ENCODE data around the gene SLC1A3.

DNA sequence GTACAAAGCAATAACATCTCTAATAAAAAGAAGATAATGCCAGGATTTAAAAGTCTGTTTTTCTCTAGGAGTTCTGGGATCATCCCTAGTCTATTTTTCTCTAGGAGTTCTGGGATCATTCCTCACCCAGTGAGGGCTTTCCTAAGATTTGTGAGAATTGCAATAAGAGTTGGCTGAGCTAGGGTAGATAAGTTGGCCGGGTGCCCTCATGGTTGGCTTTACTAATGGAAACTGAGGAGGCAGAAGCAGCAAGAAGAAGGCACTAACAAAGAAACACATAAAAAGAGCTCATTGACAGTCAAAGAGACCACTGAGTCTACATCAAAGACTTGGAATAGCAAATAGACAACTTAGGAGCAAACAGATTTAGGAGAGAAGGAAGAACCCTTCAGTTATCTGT lies 4.2 kb downstream of the SLC1A3 start:
- TF ChIP-seq, protein P1, sequence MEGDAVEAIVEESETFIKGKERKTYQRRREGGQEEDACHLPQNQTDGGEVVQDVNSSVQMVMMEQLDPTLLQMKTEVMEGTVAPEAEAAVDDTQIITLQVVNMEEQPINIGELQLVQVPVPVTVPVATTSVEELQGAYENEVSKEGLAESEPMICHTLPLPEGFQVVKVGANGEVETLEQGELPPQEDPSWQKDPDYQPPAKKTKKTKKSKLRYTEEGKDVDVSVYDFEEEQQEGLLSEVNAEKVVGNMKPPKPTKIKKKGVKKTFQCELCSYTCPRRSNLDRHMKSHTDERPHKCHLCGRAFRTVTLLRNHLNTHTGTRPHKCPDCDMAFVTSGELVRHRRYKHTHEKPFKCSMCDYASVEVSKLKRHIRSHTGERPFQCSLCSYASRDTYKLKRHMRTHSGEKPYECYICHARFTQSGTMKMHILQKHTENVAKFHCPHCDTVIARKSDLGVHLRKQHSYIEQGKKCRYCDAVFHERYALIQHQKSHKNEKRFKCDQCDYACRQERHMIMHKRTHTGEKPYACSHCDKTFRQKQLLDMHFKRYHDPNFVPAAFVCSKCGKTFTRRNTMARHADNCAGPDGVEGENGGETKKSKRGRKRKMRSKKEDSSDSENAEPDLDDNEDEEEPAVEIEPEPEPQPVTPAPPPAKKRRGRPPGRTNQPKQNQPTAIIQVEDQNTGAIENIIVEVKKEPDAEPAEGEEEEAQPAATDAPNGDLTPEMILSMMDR (IDR thresholded peaks at IDR 0.05 in 2 of 3, conservative IDR thresholded peaks at IDR 0.05 in 1 of 3; ENCODE audit: control insufficient read depth in 2 of 3, extremely low read depth in 1 of 3, insufficient read depth in 1 of 3, low read depth in 3 of 3, low read length in 3 of 3): no peak
- TF ChIP-seq, protein P2, sequence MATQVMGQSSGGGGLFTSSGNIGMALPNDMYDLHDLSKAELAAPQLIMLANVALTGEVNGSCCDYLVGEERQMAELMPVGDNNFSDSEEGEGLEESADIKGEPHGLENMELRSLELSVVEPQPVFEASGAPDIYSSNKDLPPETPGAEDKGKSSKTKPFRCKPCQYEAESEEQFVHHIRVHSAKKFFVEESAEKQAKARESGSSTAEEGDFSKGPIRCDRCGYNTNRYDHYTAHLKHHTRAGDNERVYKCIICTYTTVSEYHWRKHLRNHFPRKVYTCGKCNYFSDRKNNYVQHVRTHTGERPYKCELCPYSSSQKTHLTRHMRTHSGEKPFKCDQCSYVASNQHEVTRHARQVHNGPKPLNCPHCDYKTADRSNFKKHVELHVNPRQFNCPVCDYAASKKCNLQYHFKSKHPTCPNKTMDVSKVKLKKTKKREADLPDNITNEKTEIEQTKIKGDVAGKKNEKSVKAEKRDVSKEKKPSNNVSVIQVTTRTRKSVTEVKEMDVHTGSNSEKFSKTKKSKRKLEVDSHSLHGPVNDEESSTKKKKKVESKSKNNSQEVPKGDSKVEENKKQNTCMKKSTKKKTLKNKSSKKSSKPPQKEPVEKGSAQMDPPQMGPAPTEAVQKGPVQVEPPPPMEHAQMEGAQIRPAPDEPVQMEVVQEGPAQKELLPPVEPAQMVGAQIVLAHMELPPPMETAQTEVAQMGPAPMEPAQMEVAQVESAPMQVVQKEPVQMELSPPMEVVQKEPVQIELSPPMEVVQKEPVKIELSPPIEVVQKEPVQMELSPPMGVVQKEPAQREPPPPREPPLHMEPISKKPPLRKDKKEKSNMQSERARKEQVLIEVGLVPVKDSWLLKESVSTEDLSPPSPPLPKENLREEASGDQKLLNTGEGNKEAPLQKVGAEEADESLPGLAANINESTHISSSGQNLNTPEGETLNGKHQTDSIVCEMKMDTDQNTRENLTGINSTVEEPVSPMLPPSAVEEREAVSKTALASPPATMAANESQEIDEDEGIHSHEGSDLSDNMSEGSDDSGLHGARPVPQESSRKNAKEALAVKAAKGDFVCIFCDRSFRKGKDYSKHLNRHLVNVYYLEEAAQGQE (IDR thresholded peaks at IDR 0.05; ENCODE audit: low read depth, low read length): no peak
- no peak for TF ChIP-seq POLR2A (IDR thresholded peaks at IDR 0.05; ENCODE audit: low read depth, low read length)
- no peak for TF ChIP-seq CEBPB (IDR thresholded peaks at IDR 0.05; ENCODE audit: borderline replicate concordance in 1 of 2, low read depth in 2 of 2, low read length in 2 of 2)
